Measurements from ENCODE around the gene ARHGAP32. TPM values are rescaled to one million over a fixed set of nuclear protein-coding genes. Genes with fewer than 3 reads are reported as not detected.
A peak's percentile ranks its signal among the peaks of the same experiment; 100 is the strongest.

The ARHGAP32 gene
- total RNA-seq, 4 donors from 2014 or later, result 49.1 to 54.9 (median 49.3) TPM

- TF ChIP-seq CTCF (IDR thresholded peaks at IDR 0.05) (no peak), POLR2A (IDR thresholded peaks at IDR 0.05) (no peak)
- no peak overlapping the region for H3K4me3 ChIP-seq (ENCODE audit: low read depth, poor library complexity, severe bottlenecking)
- intact Hi-C loops (cut with DNase I; ENCODE audit: low total_unique reads), result no loop called here
- 32 to 44% methylated on average over 8 of the region's 8 CpGs for WGBS, 2 donors
- peak in 1 of 2 donors; percentile 76 for DNase-seq (ENCODE audit: low spot score in 2 of 2)
These were observed 251.0 kb downstream of the ARHGAP32 start for GRCh38 chr11:128941110-128941509.

DNA sequence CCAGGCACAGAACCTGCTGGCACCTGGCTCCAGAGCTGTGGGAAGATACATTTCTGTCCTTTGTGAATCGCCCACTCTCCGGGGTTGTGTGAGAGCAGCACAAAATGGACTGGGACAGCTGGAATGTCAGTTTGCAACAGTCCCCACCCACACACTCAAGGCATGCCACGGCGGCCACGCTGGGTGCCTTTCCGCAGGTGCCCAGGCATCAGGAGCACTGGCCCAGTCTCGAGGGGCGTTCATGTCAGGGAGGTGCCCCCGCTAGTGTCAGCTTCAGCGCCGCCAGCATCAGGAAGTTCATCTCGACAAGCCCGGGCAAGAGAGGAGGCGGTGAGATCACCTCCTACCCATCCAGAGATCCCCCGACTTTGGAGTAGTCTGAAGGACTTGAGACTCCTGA lies 251.5 kb downstream of the ARHGAP32 start:
- no peak overlapping the region for H3K4me3 ChIP-seq (ENCODE audit: low read depth, poor library complexity, severe bottlenecking)
- TF ChIP-seq CTCF (IDR thresholded peaks at IDR 0.05) (no peak), POLR2A (IDR thresholded peaks at IDR 0.05) (no peak)
- 32 to 56% methylated on average over 15 of the region's 15 CpGs for WGBS, 2 donors
- intact Hi-C loops (cut with DNase I; ENCODE audit: low total_unique reads), result no loop called here
- DNase-seq (ENCODE audit: low spot score in 2 of 2), result peak in 1 of 2 donors; percentile 80

- 37 to 47% methylated on average over 5 of the region's 5 CpGs for whole genome bisulfite sequencing, 2 donors
- H3K4me3 ChIP-seq (ENCODE audit: low read depth, poor library complexity, severe bottlenecking), result no peak overlapping the region
- peak in 1 of 2 donors; percentile 74 for DNase-seq (ENCODE audit: low spot score in 2 of 2)
- intact Hi-C loops (cut with DNase I; ENCODE audit: low total_unique reads), result no loop called here
- TF ChIP-seq CTCF (IDR thresholded peaks at IDR 0.05) (no peak), POLR2A (IDR thresholded peaks at IDR 0.05) (no peak)
These were observed 252.0 kb downstream of the ARHGAP32 start for GRCh38 chr11:128940156-128940555.

GRCh38 chr11:128939591-128939990 lies 252.5 kb downstream of the ARHGAP32 start:
- WGBS, 2 donors, result 28 to 43% methylated on average over 11 of the region's 11 CpGs
- no peak for DNase-seq (ENCODE audit: low spot score in 2 of 2)
- no peak for TF ChIP-seq POLR2A (IDR thresholded peaks at IDR 0.05)
- no peak for TF ChIP-seq CTCF (IDR thresholded peaks at IDR 0.05)
- no peak overlapping the region for H3K4me3 ChIP-seq (ENCODE audit: low read depth, poor library complexity, severe bottlenecking)
- intact Hi-C loops (cut with DNase I; ENCODE audit: low total_unique reads), result no loop called here

- H3K4me3 ChIP-seq (ENCODE audit: low read depth, poor library complexity, severe bottlenecking), result no peak overlapping the region
- intact Hi-C loops (cut with DNase I; ENCODE audit: low total_unique reads), result no loop called here
- no peak for TF ChIP-seq POLR2A (IDR thresholded peaks at IDR 0.05)
- TF ChIP-seq CTCF (IDR thresholded peaks at IDR 0.05), result no peak
- peak in 1 of 2 donors; percentile 83 for DNase-seq (ENCODE audit: low spot score in 2 of 2)
- 76 to 84% methylated on average over 16 of the region's 16 CpGs for WGBS, 2 donors
These were observed 253.8 kb downstream of the ARHGAP32 start for GRCh38 chr11:128938156-128938885.

DNA sequence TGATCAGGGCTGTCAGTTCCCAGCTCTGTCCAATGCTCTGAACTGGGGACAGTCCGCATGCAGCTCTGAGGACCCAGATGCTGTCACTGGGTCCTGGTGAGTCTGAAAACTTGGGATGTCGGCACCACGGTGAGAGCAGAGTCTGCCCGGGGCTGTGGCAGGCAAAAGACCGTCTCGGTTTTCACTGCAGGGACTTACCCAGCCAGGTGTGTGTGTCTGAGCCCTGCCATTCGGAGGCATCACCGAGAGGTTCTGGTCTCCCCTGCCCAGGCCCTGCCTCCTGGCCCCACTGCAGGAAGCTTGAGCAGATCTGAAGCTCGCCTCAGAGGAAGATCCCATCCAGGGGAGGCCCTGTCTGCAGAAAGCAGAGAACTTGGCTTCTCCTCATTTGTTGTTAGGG lies 254.6 kb downstream of the ARHGAP32 start:
- intact Hi-C loops (cut with DNase I; ENCODE audit: low total_unique reads), result no loop called here
- 17 to 77% methylated on average over 5 of the region's 9 CpGs for WGBS, 2 donors
- peak in 1 of 2 donors; percentile 85 for DNase-seq (ENCODE audit: low spot score in 2 of 2)
- no peak overlapping the region for H3K4me3 ChIP-seq (ENCODE audit: low read depth, poor library complexity, severe bottlenecking)
- TF ChIP-seq POLR2A (IDR thresholded peaks at IDR 0.05), result no peak
- TF ChIP-seq CTCF (IDR thresholded peaks at IDR 0.05), result no peak

Measured in lower leg skin (tissue), 4 donors.